D721Med (cell line): ENCODE measurements around the gene BET1L.

Experiments
- DNase-seq: peaks from one replicate; pipeline ENCODE4 v3.0.0; 2011; ENCODE audit warnings: low spot score; ENCODE audit not compliant: insufficient read length
- FAIRE-seq: peaks from 2 replicates; lab custom pipeline; 2011; peaks lifted over from hg19 to GRCh38; lab: Jason Lieb, UNC
- TF ChIP-seq, protein P1 (sequence below): IDR thresholded peaks from 2 replicates; pipeline ENCODE4 v1.5.1; 2012; ENCODE audit warnings: mild to moderate bottlenecking, control low read depth; ENCODE audit not compliant: insufficient read depth; ENCODE audit errors: missing control alignments

Gene BET1L, protein sequence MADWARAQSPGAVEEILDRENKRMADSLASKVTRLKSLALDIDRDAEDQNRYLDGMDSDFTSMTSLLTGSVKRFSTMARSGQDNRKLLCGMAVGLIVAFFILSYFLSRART

DNA sequence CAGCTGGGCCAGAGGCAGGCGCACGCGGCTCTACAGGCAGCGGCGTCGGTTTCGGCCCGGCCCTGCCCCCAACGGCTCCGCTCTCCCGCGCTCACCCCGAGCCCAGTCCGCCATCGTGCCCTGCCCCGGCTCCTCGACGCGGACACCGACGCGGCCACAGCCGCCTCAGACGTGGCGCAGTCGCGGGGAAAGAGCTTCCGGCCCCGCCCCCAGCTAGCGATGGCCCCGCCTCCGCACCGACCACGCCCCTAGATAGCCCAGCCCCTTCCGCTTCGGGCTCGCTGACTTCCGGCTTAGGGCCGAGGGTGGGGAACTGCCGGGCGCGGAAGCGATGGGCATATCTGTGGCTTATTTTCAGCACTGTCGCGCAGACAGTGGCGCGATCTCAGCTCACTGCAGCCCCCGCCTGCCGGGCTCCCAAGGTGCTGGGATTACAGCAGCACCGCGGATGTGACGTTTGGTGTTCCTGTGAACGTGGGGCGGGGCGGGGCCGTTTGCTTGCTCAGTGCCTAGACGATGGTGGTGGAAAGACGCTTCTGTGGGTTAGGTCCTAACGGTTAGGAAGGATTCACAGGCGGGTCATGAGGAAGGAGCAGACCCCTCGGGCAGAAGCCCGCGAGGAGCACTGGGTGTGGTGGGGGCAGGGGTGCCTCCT is at the start of gene BET1L, which contains the start of gene RIC8A:
Gene BET1L (minus strand): TSS at position 192 of the 655 bp plus-strand sequence. CDS start 78 bp downstream, at position 114.
Gene RIC8A (plus strand): TSS at position 501 of the 655 bp plus-strand sequence. CDS start 1,147 bp downstream, outside the sequence.
- FAIRE-seq (no peak), DNase-seq (peak; percentile 82)
- TF ChIP-seq, protein P1, sequence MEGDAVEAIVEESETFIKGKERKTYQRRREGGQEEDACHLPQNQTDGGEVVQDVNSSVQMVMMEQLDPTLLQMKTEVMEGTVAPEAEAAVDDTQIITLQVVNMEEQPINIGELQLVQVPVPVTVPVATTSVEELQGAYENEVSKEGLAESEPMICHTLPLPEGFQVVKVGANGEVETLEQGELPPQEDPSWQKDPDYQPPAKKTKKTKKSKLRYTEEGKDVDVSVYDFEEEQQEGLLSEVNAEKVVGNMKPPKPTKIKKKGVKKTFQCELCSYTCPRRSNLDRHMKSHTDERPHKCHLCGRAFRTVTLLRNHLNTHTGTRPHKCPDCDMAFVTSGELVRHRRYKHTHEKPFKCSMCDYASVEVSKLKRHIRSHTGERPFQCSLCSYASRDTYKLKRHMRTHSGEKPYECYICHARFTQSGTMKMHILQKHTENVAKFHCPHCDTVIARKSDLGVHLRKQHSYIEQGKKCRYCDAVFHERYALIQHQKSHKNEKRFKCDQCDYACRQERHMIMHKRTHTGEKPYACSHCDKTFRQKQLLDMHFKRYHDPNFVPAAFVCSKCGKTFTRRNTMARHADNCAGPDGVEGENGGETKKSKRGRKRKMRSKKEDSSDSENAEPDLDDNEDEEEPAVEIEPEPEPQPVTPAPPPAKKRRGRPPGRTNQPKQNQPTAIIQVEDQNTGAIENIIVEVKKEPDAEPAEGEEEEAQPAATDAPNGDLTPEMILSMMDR: no peak

DNA sequence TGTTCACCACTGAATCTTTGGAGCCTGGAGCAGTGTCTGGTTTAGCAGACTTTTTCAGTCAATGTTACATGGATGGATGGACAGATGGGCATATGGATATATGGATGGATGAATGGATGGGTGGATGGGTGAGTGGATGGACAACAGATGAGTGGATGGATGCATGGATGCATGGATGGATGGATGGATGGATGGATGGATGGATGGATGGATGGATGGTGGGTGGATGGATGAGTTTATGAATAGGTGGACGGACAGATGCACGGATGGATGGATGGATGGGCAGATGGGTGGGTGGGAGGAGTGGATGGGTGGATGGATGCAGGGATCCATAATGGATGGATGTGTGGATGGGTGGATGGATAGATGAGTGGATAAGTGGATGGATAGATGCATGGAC is 48.6 kb upstream of the BET1L start:
- FAIRE-seq (no peak), DNase-seq (no peak)
- TF ChIP-seq, protein P1: no peak

- FAIRE-seq (no peak), DNase-seq (no peak)
- TF ChIP-seq, protein P1: no peak
These were observed 48.0 kb upstream of the BET1L start for GRCh38 chr11:255176-255575.

GRCh38 chr11:253886-254270 is 46.7 kb upstream of the BET1L start:
- TF ChIP-seq, protein P1: no peak
- no peak for DNase-seq
- FAIRE-seq: no peak

DNA sequence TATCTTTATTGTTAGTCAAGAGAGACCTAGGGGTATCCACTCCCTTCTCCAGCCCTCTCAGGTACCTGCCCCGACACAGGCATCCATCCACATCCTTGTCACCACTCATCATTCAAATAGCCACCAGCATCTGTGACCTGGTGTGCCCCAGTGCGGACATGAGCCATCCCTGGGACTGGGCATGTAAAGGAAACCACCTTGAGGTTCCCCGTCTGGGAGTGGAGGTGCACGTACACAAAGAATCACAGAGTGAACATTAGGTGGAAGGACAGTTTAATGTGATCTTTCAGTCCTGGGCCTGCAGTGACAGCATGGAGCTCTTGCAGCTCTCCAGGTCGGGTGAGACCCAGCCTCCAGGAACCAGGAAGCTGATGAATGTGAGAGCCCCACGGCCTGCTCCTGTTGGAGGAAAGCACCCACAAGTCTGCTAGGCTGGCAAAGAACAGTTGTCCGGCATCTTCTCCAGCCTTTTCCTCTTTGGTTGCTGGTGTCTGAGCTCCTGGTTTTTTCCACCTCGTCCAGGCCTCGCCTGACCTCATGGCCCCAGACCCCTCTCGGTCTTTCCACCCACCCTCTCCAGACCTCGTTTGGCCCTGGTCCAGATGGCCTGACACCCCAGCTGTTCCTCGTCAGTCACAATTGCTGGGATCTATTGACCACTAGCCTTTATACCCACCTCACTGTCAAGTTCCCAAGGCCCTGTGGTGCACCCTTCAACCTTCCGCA is 46.1 kb upstream of the BET1L start:
- TF ChIP-seq, protein P1: no peak

DNA sequence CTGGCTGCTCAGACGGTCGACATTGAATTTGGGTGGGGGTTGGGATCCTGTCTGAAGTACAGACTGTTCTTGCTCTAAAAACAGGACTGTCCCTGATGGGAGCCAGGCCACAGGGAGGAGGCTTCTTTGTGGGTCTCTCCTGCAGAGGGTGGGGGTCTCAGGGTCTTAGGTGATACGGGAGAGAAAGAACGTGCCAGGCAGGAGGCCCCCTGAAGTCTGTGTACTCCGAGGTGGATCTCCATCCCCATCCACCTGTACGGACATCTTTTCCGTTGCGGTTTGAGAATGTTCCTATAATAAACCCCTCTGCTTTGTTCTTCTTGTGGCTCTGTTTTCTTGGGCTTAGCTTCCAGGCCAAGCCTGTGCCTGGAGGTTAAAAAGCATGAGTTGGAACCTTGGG is 45.5 kb upstream of the BET1L start:
- TF ChIP-seq, protein P1: no peak
- no peak for FAIRE-seq
- DNase-seq: no peak

More for the DNA sequence above, 46.1 kb upstream of the BET1L start:
- DNase-seq (no peak), FAIRE-seq (no peak)
